GM21360 (cell line): ENCODE data around the gene FRMD4B.
A peak's percentile ranks its signal among the peaks of the same experiment; 100 is the strongest.
"Not testable (repeated sequence)": the region's sequence is repeated elsewhere in the genome, so short reads cannot be mapped to it uniquely, and the experiment has no call there.

ENCODE experiments used
- ATAC-seq: cut with Tn5 transposase; IDR thresholded peaks from one replicate; pipeline ENCODE4 v1.9.1; 2021; ENCODE audit warnings: mild to moderate bottlenecking, moderate library complexity; ENCODE audit not compliant: unreplicated experiment

Gene FRMD4B

GRCh38 chr3:69325151-69325550, 60.7 kb downstream of the FRMD4B start:
- no peak for ATAC-seq

GRCh38 chr3:69324362-69325025, 61.4 kb downstream of the FRMD4B start:
- ATAC-seq: peak; percentile 63

- no peak for ATAC-seq
These were observed 61.9 kb downstream of the FRMD4B start for GRCh38 chr3:69323941-69324340.

GRCh38 chr3:69322512-69322911, 63.4 kb downstream of the FRMD4B start:
- not testable (repeated sequence) for ATAC-seq

GRCh38 chr3:69322158-69322509, 63.8 kb downstream of the FRMD4B start:
- no peak for ATAC-seq

GRCh38 chr3:69321301-69322157, 64.4 kb downstream of the FRMD4B start:
- no peak for ATAC-seq

GRCh38 chr3:69320871-69321271, 65.0 kb downstream of the FRMD4B start:
- ATAC-seq: no peak

- no peak for ATAC-seq
These were observed 66.2 kb downstream of the FRMD4B start for GRCh38 chr3:69319652-69320051.

GRCh38 chr3:69318410-69318809, 67.5 kb downstream of the FRMD4B start:
- no peak for ATAC-seq

- no peak for ATAC-seq
These were observed 72.6 kb downstream of the FRMD4B start for GRCh38 chr3:69313251-69313650.

- no peak for ATAC-seq
These were observed 76.1 kb downstream of the FRMD4B start for GRCh38 chr3:69309814-69310213.

GRCh38 chr3:69306239-69307185, 79.4 kb downstream of the FRMD4B start:
- ATAC-seq: peak; percentile 95

- ATAC-seq: no peak
These were observed 80.9 kb downstream of the FRMD4B start for GRCh38 chr3:69305011-69305410.

- ATAC-seq: no peak
These were observed 81.5 kb downstream of the FRMD4B start for GRCh38 chr3:69304396-69304795.

- ATAC-seq: no peak
These were observed 85.6 kb downstream of the FRMD4B start for GRCh38 chr3:69300296-69300695.

GRCh38 chr3:69299344-69299743, 86.5 kb downstream of the FRMD4B start:
- no peak for ATAC-seq

GRCh38 chr3:69297501-69297900, 88.4 kb downstream of the FRMD4B start:
- no peak for ATAC-seq

GRCh38 chr3:69296995-69297394, 88.9 kb downstream of the FRMD4B start:
- no peak for ATAC-seq

- ATAC-seq: peak; percentile 75
These were observed 91.7 kb downstream of the FRMD4B start for GRCh38 chr3:69294014-69294766.

- no peak for ATAC-seq
These were observed 92.8 kb downstream of the FRMD4B start for GRCh38 chr3:69292959-69293574.
